Activated gamma-delta T cell treated with anti-CD3 and anti-CD28 coated beads, Interleukin-2, amount 50 U/mL, for 16 hours (primary cell): ENCODE data around the gene COLQ.
"Not testable (repeated sequence)": the region's sequence is repeated elsewhere in the genome, so short reads cannot be mapped to it uniquely, and the experiment has no call there.

ENCODE experiments used
- DNase-seq: peaks from one replicate; pipeline ENCODE4 v3.0.0-alpha.2; 2020; ENCODE audit warnings: low read depth

The COLQ gene

GRCh38 chr3:15490158-15490557 lies 31.3 kb downstream of the COLQ start:
- no peak for DNase-seq

GRCh38 chr3:15488002-15488401 lies 33.5 kb downstream of the COLQ start:
- DNase-seq, result no peak

GRCh38 chr3:15486979-15487378 lies 34.5 kb downstream of the COLQ start:
- DNase-seq, result no peak

- no peak for DNase-seq
Observed at GRCh38 chr3:15486020-15486419, 35.5 kb downstream of the COLQ start.

- DNase-seq, result not testable (repeated sequence)
Observed at GRCh38 chr3:15484551-15484950, 37.0 kb downstream of the COLQ start.

GRCh38 chr3:15479400-15480224 lies 41.9 kb downstream of the COLQ start:
- DNase-seq, result no peak

GRCh38 chr3:15478640-15478979 lies 42.9 kb downstream of the COLQ start:
- DNase-seq, result no peak

- no peak for DNase-seq
Observed at GRCh38 chr3:15477951-15478639, 43.4 kb downstream of the COLQ start.

GRCh38 chr3:15476378-15476777 lies 45.1 kb downstream of the COLQ start:
- no peak for DNase-seq

- DNase-seq, result no peak
Observed at GRCh38 chr3:15475161-15475560, 46.3 kb downstream of the COLQ start.

GRCh38 chr3:15471861-15472260 lies 49.6 kb downstream of the COLQ start:
- DNase-seq, result no peak

- DNase-seq, result no peak
Observed at GRCh38 chr3:15470849-15471248, 50.7 kb downstream of the COLQ start.

GRCh38 chr3:15470261-15470660 lies 51.2 kb downstream of the COLQ start:
- DNase-seq, result no peak

GRCh38 chr3:15467227-15468181 lies 54.0 kb downstream of the COLQ start:
- no peak for DNase-seq

- DNase-seq, result no peak
Observed at GRCh38 chr3:15465876-15466585, 55.5 kb downstream of the COLQ start.

- no peak for DNase-seq
Observed at GRCh38 chr3:15462451-15462850, 59.1 kb downstream of the COLQ start.

GRCh38 chr3:15460891-15461531 lies 60.5 kb downstream of the COLQ start:
- no peak for DNase-seq

GRCh38 chr3:15458212-15458780 lies 63.2 kb downstream of the COLQ start:
- no peak for DNase-seq

- DNase-seq, result not testable (repeated sequence)
Observed at GRCh38 chr3:15456915-15457314, 64.6 kb downstream of the COLQ start.

GRCh38 chr3:15456321-15456720 lies 65.2 kb downstream of the COLQ start:
- DNase-seq, result no peak

- DNase-seq, result no peak
Observed at GRCh38 chr3:15455756-15456155, 65.8 kb downstream of the COLQ start.
